ENCODE measurements around the gene SDR42E1.
"Not testable (repeated sequence)": the region's sequence is repeated elsewhere in the genome, so short reads cannot be mapped to it uniquely, and the experiment has no call there.

The SDR42E1 gene

DNA sequence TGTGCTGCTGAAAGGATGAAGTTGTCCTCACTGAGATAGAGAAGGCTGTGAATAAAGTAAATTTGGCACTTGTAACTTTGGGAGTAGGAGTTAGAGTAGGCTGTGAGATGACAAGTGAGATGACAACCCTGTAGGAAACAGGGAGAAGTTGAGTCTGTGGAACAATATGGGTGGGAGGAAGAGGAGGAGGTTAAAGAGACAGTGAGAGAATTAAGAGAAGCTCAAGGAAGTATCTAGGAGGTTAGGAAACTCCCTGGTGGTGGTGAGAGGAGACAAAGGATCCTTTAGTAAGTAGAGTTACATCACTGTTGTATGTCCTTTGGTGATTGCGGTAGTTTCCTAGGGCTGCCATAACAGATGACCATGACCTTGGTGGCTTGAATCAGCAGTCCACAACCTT, 13.0 kb upstream of the SDR42E1 start:
- H3K9me3 Mint-ChIP-seq (ENCODE audit: low read depth) = no peaks in the 10 kb centered on the region
- H3K4me3 Mint-ChIP-seq = no peak overlapping the region
- no peak overlapping the region for H3K27ac Mint-ChIP-seq
- no peaks in the 10 kb centered on the region for H3K36me3 Mint-ChIP-seq
- H3K27me3 Mint-ChIP-seq = peaks cover 26% of the 10 kb centered on the region
- no peaks in the 10 kb centered on the region for H3K4me1 Mint-ChIP-seq (ENCODE audit: low read depth)

- Mint-ChIP-seq H3K27me3 (peaks cover 31% of the 10 kb centered on the region), H3K27ac (no peak overlapping the region), H3K36me3 (no peaks in the 10 kb centered on the region)
Measured at GRCh38 chr16:82023206-82023605, 11.9 kb upstream of the SDR42E1 start.

GRCh38 chr16:82020051-82020450, 8.8 kb upstream of the SDR42E1 start:
- Mint-ChIP-seq H3K27me3 (peaks cover 30% of the 10 kb centered on the region), H3K4me1 (ENCODE audit: low read depth) (no peaks in the 10 kb centered on the region), H3K9me3 (ENCODE audit: low read depth) (no peaks in the 10 kb centered on the region), H3K4me3 (no peak overlapping the region), H3K36me3 (no peaks in the 10 kb centered on the region), H3K27ac (no peak overlapping the region)

More at GRCh38 chr16:82023206-82023605, 11.9 kb upstream of the SDR42E1 start:
- Mint-ChIP-seq H3K4me3 (no peak overlapping the region), H3K9me3 (ENCODE audit: low read depth) (no peaks in the 10 kb centered on the region), H3K4me1 (ENCODE audit: low read depth) (no peaks in the 10 kb centered on the region)

DNA sequence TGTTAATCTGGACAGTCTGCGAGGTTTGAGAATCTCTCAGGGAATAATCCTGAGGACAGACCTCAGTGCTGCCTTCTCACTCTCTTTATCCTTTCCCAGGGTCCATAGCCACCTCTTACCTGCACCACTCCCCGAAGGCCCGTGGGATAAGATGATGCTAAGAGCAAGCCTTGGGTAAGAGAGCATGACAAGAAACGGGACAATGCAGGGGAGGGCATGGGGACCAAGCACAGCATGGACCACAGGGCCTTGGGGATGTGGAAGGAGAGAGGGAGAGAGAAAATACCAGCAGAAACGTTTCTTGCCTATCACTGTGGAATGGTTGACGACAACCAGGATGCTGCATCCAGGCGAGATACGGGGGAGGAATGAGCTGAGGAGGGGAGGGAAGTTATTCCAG, 8.3 kb upstream of the SDR42E1 start:
- no peak overlapping the region for H3K27ac Mint-ChIP-seq
- no peaks in the 10 kb centered on the region for H3K36me3 Mint-ChIP-seq
- H3K27me3 Mint-ChIP-seq = peaks cover 31% of the 10 kb centered on the region
- no peaks in the 10 kb centered on the region for H3K4me1 Mint-ChIP-seq (ENCODE audit: low read depth)
- H3K4me3 Mint-ChIP-seq = no peak overlapping the region
- no peaks in the 10 kb centered on the region for H3K9me3 Mint-ChIP-seq (ENCODE audit: low read depth)

- H3K36me3 Mint-ChIP-seq = no peaks in the 10 kb centered on the region
- no peaks in the 10 kb centered on the region for H3K4me1 Mint-ChIP-seq (ENCODE audit: low read depth)
- H3K9me3 Mint-ChIP-seq (ENCODE audit: low read depth) = no peaks in the 10 kb centered on the region
- no peak overlapping the region for H3K27ac Mint-ChIP-seq
- no peak overlapping the region for H3K4me3 Mint-ChIP-seq
- peaks cover 20% of the 10 kb centered on the region for H3K27me3 Mint-ChIP-seq
Measured at GRCh38 chr16:82017911-82018568, 6.8 kb upstream of the SDR42E1 start.

DNA sequence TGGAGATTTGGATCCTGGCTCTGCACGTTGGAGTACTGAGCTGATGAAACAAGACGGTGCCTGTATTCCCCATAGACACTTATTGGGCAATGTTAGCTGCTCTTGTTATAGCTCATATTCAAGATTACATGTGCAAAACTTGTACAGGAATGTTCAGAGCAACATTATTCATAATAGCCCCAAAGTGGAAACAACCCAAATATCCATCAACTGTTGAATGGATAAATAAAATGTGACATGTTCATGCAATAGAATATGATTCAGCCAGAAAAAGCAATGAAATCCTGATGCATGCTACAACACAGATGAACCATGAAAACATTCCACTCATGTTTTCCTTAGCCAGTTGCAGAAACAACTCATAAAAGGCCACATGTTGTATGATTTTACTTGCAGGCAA, 5.7 kb upstream of the SDR42E1 start:
- Mint-ChIP-seq H3K4me1 (ENCODE audit: low read depth) (peaks cover 2% of the 10 kb centered on the region), H3K9me3 (ENCODE audit: low read depth) (no peaks in the 10 kb centered on the region)

DNA sequence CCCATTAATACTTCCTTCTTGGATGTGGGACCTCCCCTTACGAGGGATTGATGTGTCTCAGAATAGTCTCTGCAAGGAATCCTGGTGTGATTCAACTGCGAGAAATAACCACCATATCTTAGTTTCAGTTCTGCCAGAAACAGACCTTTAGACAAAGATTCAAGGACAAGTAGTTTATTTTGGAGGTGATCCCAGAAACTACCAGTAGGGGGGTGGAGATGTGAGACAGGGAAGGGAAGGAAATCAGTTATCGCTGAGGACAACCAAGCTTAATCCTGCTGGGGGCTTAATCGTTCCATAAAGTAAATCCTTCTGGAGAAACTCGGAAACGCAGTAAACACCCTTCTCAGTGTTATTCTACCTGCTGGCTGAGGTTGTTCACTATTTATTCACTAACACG, 5.0 kb upstream of the SDR42E1 start:
- no peaks in the 10 kb centered on the region for H3K9me3 Mint-ChIP-seq (ENCODE audit: low read depth)
- peaks cover 19% of the 10 kb centered on the region for H3K27me3 Mint-ChIP-seq
- H3K4me3 Mint-ChIP-seq = no peak overlapping the region
- peaks cover 8% of the 10 kb centered on the region for H3K4me1 Mint-ChIP-seq (ENCODE audit: low read depth)
- no peaks in the 10 kb centered on the region for H3K36me3 Mint-ChIP-seq
- no peak overlapping the region for H3K27ac Mint-ChIP-seq

More for the DNA sequence above, 5.7 kb upstream of the SDR42E1 start:
- H3K27ac Mint-ChIP-seq = no peak overlapping the region
- no peak overlapping the region for H3K4me3 Mint-ChIP-seq
- H3K27me3 Mint-ChIP-seq = peaks cover 20% of the 10 kb centered on the region
- H3K36me3 Mint-ChIP-seq = no peaks in the 10 kb centered on the region

- no peak overlapping the region for H3K27ac Mint-ChIP-seq
- no peak overlapping the region for H3K4me3 Mint-ChIP-seq
- peaks cover 6% of the 10 kb centered on the region for H3K27me3 Mint-ChIP-seq
- H3K4me1 Mint-ChIP-seq (ENCODE audit: low read depth) = peaks cover 22% of the 10 kb centered on the region
- H3K36me3 Mint-ChIP-seq = peaks cover 4% of the 10 kb centered on the region
- H3K9me3 Mint-ChIP-seq (ENCODE audit: low read depth) = peaks cover 4% of the 10 kb centered on the region
Measured at GRCh38 chr16:82013139-82013538, 1.9 kb upstream of the SDR42E1 start.

- H3K4me1 Mint-ChIP-seq (ENCODE audit: low read depth) = peaks cover 24% of the 10 kb centered on the region
- peaks cover 6% of the 10 kb centered on the region for H3K9me3 Mint-ChIP-seq (ENCODE audit: low read depth)
- H3K36me3 Mint-ChIP-seq = peaks cover 11% of the 10 kb centered on the region
- H3K27ac Mint-ChIP-seq = peak overlapping the region; percentile 88
- peaks cover 3% of the 10 kb centered on the region for H3K27me3 Mint-ChIP-seq
- peak overlapping the region; percentile 92 for H3K4me3 Mint-ChIP-seq
Measured at GRCh38 chr16:82010649-82011048, 621 bp downstream of the SDR42E1 start.

DNA sequence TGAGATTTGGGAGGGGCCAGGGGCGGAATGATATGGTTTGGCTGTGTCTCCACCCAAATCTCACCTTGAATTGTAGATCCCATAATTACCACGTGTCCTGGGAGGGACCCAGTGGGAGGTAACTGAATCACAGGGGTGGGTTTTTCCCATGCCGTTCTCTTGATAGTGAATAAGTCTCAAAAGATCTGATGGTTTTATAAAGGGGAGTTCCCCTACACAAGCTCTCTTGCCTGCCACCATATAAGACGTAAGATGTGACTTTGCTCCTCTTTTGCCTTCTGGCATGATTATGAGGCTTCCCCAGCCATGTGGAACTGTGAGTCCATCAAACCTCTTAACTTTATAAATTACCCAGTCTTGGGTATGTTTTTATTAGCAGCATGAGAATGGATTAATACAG, 1.5 kb downstream of the SDR42E1 start:
- H3K4me1 Mint-ChIP-seq (ENCODE audit: low read depth) = peaks cover 24% of the 10 kb centered on the region
- H3K36me3 Mint-ChIP-seq = peaks cover 11% of the 10 kb centered on the region
- peak overlapping the region; percentile 92 for H3K4me3 Mint-ChIP-seq
- H3K9me3 Mint-ChIP-seq (ENCODE audit: low read depth); H3K27me3 Mint-ChIP-seq; H3K27ac Mint-ChIP-seq: not testable (repeated sequence)

GRCh38 chr16:82008957-82009592, 2.2 kb downstream of the SDR42E1 start:
- Mint-ChIP-seq H3K27me3 (no peaks in the 10 kb centered on the region), H3K4me1 (ENCODE audit: low read depth) (peaks cover 24% of the 10 kb centered on the region), H3K36me3 (peaks cover 14% of the 10 kb centered on the region), H3K27ac (no peak overlapping the region), H3K4me3 (peak overlapping the region; percentile 31), H3K9me3 (ENCODE audit: low read depth) (peaks cover 6% of the 10 kb centered on the region)

- Mint-ChIP-seq H3K9me3 (ENCODE audit: low read depth) (peaks cover 6% of the 10 kb centered on the region), H3K27me3 (no peaks in the 10 kb centered on the region), H3K4me3 (no peak overlapping the region), H3K27ac (no peak overlapping the region), H3K4me1 (ENCODE audit: low read depth) (peaks cover 24% of the 10 kb centered on the region), H3K36me3 (peaks cover 20% of the 10 kb centered on the region)
Measured at GRCh38 chr16:82007189-82007588, 4.1 kb downstream of the SDR42E1 start.

DNA sequence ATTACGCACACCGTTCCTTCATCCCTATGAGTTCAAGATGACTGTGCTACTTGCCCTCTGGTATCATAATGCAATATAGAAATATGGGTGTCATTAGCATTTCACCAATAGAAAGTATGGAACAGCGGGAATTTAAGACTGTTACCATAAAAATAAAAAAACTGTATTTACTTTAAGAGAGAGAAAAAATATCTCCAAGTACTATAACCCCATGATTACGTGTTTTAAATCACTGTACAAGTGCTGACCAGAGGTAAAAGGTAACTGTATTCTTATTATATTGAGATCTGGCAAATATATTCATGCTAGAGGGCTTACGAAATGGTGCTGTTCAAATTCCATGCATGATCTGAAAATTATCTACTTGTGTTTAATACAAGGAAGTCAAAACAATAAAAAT, 5.2 kb downstream of the SDR42E1 start:
- Mint-ChIP-seq H3K4me1 (ENCODE audit: low read depth) (peaks cover 16% of the 10 kb centered on the region), H3K27ac (no peak overlapping the region), H3K36me3 (peaks cover 21% of the 10 kb centered on the region), H3K27me3 (no peaks in the 10 kb centered on the region), H3K9me3 (ENCODE audit: low read depth) (peaks cover 6% of the 10 kb centered on the region), H3K4me3 (no peak overlapping the region)

GRCh38 chr16:82005027-82005830, 6.0 kb downstream of the SDR42E1 start:
- Mint-ChIP-seq H3K27ac (no peak overlapping the region), H3K27me3 (no peaks in the 10 kb centered on the region), H3K4me1 (ENCODE audit: low read depth) (peaks cover 8% of the 10 kb centered on the region), H3K4me3 (no peak overlapping the region), H3K9me3 (ENCODE audit: low read depth) (peaks cover 6% of the 10 kb centered on the region), H3K36me3 (peaks cover 25% of the 10 kb centered on the region)

DNA sequence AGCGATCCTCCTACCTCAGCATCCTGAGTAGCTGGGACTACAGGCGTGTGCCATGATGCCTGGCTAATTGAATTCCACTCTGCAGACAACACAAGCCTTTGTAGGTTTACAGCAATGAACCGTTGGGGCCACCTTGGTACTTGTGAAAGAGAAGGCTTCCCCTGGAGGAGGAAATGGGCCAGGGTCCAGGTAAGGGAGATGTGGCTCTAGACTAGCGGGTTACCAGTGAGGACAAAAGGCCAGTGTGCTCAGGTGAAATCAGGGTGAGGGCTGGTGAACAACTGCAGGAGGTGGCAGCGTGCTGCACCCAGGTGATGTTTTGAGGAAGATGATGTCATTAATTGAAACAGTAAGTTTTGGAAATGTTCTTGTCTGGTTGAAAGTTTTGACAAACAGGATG, 6.7 kb downstream of the SDR42E1 start:
- Mint-ChIP-seq H3K36me3 (peaks cover 25% of the 10 kb centered on the region), H3K4me1 (ENCODE audit: low read depth) (peaks cover 4% of the 10 kb centered on the region), H3K4me3 (no peak overlapping the region), H3K9me3 (ENCODE audit: low read depth) (peaks cover 6% of the 10 kb centered on the region), H3K27ac (no peak overlapping the region), H3K27me3 (no peaks in the 10 kb centered on the region)
